MM.1S (cell line): ENCODE results near the gene RGL3.

Experiments used
- DNase-seq: peaks from one replicate; pipeline ENCODE4 v3.0.0-alpha.2; 2015
- H2AFZ ChIP-seq: fragments of 300-600 bp; sonication (generic); 2 replicates; pipeline ENCODE4 v1.6.0; 2016; ENCODE audit warnings: antibody characterized with exemption, low read length
- H3F3A ChIP-seq: fragments of 300-600 bp; sonication (generic); 2 replicates; pipeline ENCODE4 v1.6.1; 2016; ENCODE audit warnings: mild to moderate bottlenecking, antibody characterized with exemption, low read length, moderate library complexity, mixed read lengths; ENCODE audit not compliant: insufficient read depth
- H3K27ac ChIP-seq: fragments of 300-600 bp; sonication (generic); 2 replicates; pipeline ENCODE4 v1.5.1; 2016; ENCODE audit warnings: mild to moderate bottlenecking, low read length
- H3K27me3 ChIP-seq: fragments of 300-600 bp; sonication (generic); replicated peaks from 2 replicates; pipeline ENCODE4 v1.6.0; 2016; ENCODE audit warnings: low read length; ENCODE audit not compliant: insufficient read depth
- H3K36me3 ChIP-seq: fragments of 300-600 bp; sonication (generic); replicated peaks from 2 replicates; pipeline ENCODE4 v1.6.1; 2016; ENCODE audit warnings: mild to moderate bottlenecking, low read length, mixed read lengths; ENCODE audit not compliant: insufficient read depth
- H3K4me1 ChIP-seq: fragments of 300-600 bp; sonication (generic); 2 replicates; pipeline ENCODE4 v1.6.1; 2016; ENCODE audit warnings: low read length, mixed read lengths
- H3K4me2 ChIP-seq: fragments of 300-600 bp; sonication (generic); 2 replicates; pipeline ENCODE4 v1.6.0; 2016; ENCODE audit warnings: low read depth, low read length
- H3K4me3 ChIP-seq: fragments of 300-600 bp; sonication (generic); 2 replicates; pipeline ENCODE4 v1.5.1; 2016; ENCODE audit warnings: low read length, mixed read lengths
- H3K79me2 ChIP-seq: fragments of 300-600 bp; sonication (generic); 2 replicates; pipeline ENCODE4 v1.6.1; 2016; ENCODE audit warnings: mixed run types, low read length, mixed read lengths
- H3K9ac ChIP-seq: fragments of 300-600 bp; sonication (generic); 2 replicates; pipeline ENCODE4 v1.6.1; 2016; ENCODE audit warnings: low read length, mixed read lengths
- H3K9me2 ChIP-seq: fragments of 300-600 bp; sonication (generic); replicated peaks from 2 replicates; pipeline ENCODE4 v1.6.1; 2016; ENCODE audit warnings: mild to moderate bottlenecking, low read length, mixed read lengths; ENCODE audit not compliant: insufficient read depth
- H3K9me3 ChIP-seq: fragments of 300-600 bp; sonication (generic); replicated peaks from 2 replicates; pipeline ENCODE4 v1.6.1; 2016; ENCODE audit warnings: mild to moderate bottlenecking, low read length, mixed read lengths; ENCODE audit not compliant: insufficient read depth
- H4K20me1 ChIP-seq: fragments of 300-600 bp; sonication (generic); 2 replicates; pipeline ENCODE4 v1.6.1; 2016; ENCODE audit warnings: mild to moderate bottlenecking, low read length, moderate library complexity, mixed read lengths; ENCODE audit not compliant: insufficient read depth
- CTCF ChIP-seq: fragments of 300-600 bp; sonication (generic); IDR thresholded peaks from 2 replicates; pipeline ENCODE4 v1.5.1; 2016; ENCODE audit warnings: antibody characterized with exemption, low read length, mixed read lengths
- EZH2 ChIP-seq: fragments of 300-600 bp; sonication (generic); optimal IDR thresholded peaks from 2 replicates; pipeline ENCODE3; 2017; ENCODE audit warnings: low read depth, mild to moderate bottlenecking, antibody characterized with exemption, low read length, mixed read lengths
- EZH2phosphoT487 ChIP-seq: fragments of 300-600 bp; sonication (generic); IDR thresholded peaks from 2 replicates; pipeline ENCODE4 v1.6.1; 2018; ENCODE audit warnings: antibody characterized with exemption, low read length

RGL3 gene

GRCh38 chr19:11361771-11362731 lies 57.1 kb downstream of the RGL3 start:
- Histone ChIP-seq H2AFZ (no peak overlapping the region), H3K27ac (no peak overlapping the region)
- DNase-seq: no peak

GRCh38 chr19:11361037-11361770 lies 57.9 kb downstream of the RGL3 start:
- H4K20me1 ChIP-seq: no peaks in the 10 kb centered on the region
- H3K36me3 ChIP-seq: no peaks in the 10 kb centered on the region
- no peaks in the 10 kb centered on the region for H3K9me3 ChIP-seq
- H3F3A ChIP-seq: no peaks in the 10 kb centered on the region
- H3K4me3 ChIP-seq: no peak overlapping the region
- no peak overlapping the region for H3K4me2 ChIP-seq
- no peak overlapping the region for H3K27ac ChIP-seq
- no peaks in the 10 kb centered on the region for H3K79me2 ChIP-seq
- H2AFZ ChIP-seq: no peak overlapping the region
- H3K27me3 ChIP-seq: peaks cover 22% of the 10 kb centered on the region
- no peak for TF ChIP-seq EZH2phosphoT487
- no peak for TF ChIP-seq CTCF
- TF ChIP-seq EZH2: no peak
- H3K9ac ChIP-seq: no peak overlapping the region
- no peaks in the 10 kb centered on the region for H3K9me2 ChIP-seq
- no peak for DNase-seq
- H3K4me1 ChIP-seq: no peaks in the 10 kb centered on the region

More at GRCh38 chr19:11361771-11362731, 57.1 kb downstream of the RGL3 start:
- no peaks in the 10 kb centered on the region for H3F3A ChIP-seq
- H3K4me1 ChIP-seq: no peaks in the 10 kb centered on the region
- no peaks in the 10 kb centered on the region for H3K36me3 ChIP-seq
- no peak for TF ChIP-seq EZH2
- TF ChIP-seq EZH2phosphoT487: no peak
- no peak for TF ChIP-seq CTCF
- H3K9me3 ChIP-seq: no peaks in the 10 kb centered on the region
- no peak overlapping the region for H3K4me3 ChIP-seq
- no peaks in the 10 kb centered on the region for H3K79me2 ChIP-seq
- H4K20me1 ChIP-seq: no peaks in the 10 kb centered on the region
- no peaks in the 10 kb centered on the region for H3K9me2 ChIP-seq
- no peak overlapping the region for H3K4me2 ChIP-seq
- H3K9ac ChIP-seq: no peak overlapping the region
- H3K27me3 ChIP-seq: peaks cover 19% of the 10 kb centered on the region

DNA sequence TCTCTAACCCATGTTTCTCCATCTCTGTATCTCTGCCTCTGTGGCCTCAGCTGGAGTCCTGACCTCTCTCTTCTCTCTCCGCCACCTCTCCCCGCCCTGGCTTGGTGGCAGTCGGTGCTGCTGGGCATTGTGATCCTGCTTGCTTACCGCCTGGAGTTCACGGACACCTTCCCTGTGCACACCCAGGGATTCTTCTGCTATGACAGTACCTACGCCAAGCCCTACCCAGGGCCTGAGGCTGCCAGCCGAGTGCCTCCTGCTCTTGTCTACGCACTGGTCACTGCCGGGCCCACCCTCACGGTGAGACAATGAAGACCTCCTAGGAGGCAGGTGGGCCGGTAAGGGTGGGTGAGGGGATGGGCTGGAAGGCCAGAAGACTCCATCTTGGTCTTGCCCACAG lies 59.7 kb downstream of the RGL3 start:
- no peaks in the 10 kb centered on the region for H3K9me3 ChIP-seq
- peaks cover 27% of the 10 kb centered on the region for H3K27me3 ChIP-seq
- H3K4me2 ChIP-seq: no peak overlapping the region
- H3K27ac ChIP-seq: no peak overlapping the region
- no peaks in the 10 kb centered on the region for H3K36me3 ChIP-seq
- no peaks in the 10 kb centered on the region for H4K20me1 ChIP-seq
- H3K9me2 ChIP-seq: no peaks in the 10 kb centered on the region
- no peak overlapping the region for H3K4me3 ChIP-seq
- H3K9ac ChIP-seq: no peak overlapping the region
- DNase-seq: no peak
- no peak overlapping the region for H2AFZ ChIP-seq
- no peaks in the 10 kb centered on the region for H3K4me1 ChIP-seq
- H3K79me2 ChIP-seq: no peaks in the 10 kb centered on the region
- TF ChIP-seq EZH2 (no peak), CTCF (no peak), EZH2phosphoT487 (no peak)
- no peaks in the 10 kb centered on the region for H3F3A ChIP-seq
